Nephron (organoid): Measurements from ENCODE around the gene GTF3C1.

Source experiments
- H3K27ac Mint-ChIP-seq, 3 experiments: 2 replicates each; pipeline ENCODE4 v1.8.0; 2020; ENCODE audit warnings: mixed read lengths in 3 of 3, mild to moderate bottlenecking in 2 of 3, moderate library complexity in 1 of 3
- H3K27me3 Mint-ChIP-seq: 2 replicates; pipeline ENCODE4 v1.8.0; 2021; ENCODE audit warnings: low read depth, mild to moderate bottlenecking, moderate library complexity, mixed read lengths
- H3K36me3 Mint-ChIP-seq: 2 replicates; pipeline ENCODE4 v1.8.0; 2020; ENCODE audit warnings: low read depth, mixed read lengths
- H3K4me1 Mint-ChIP-seq: 2 replicates; pipeline ENCODE4 v1.8.0; 2020; ENCODE audit warnings: mixed read lengths
- H3K4me3 Mint-ChIP-seq, 3 experiments: 2 replicates each; pipeline ENCODE4 v1.8.0; 2020; ENCODE audit warnings: mild to moderate bottlenecking in 3 of 3, mixed read lengths in 3 of 3, moderate library complexity in 2 of 3
- H3K9me3 Mint-ChIP-seq: 2 replicates; pipeline ENCODE4 v1.8.0; 2020; ENCODE audit warnings: mixed read lengths
- CTCF ChIP-seq, 3 experiments: fragments of 200-600 bp; sonication (generic); IDR thresholded peaks; one replicate each; pipeline ENCODE4 v1.5.0; 2021; ENCODE audit warnings: antibody characterized with exemption in 3 of 3; ENCODE audit not compliant: unreplicated experiment in 3 of 3

The GTF3C1 gene

GRCh38 chr16:27538528-27538927 is 11.2 kb downstream of the GTF3C1 start:
- TF ChIP-seq CTCF (IDR thresholded peaks at IDR 0.05; ENCODE audit: unreplicated experiment in 3 of 3): no peak
- Mint-ChIP-seq H3K4me3 (no peak overlapping the region), H3K9me3 (no peaks in the 10 kb centered on the region), H3K27me3 (no peaks in the 10 kb centered on the region), H3K36me3 (peaks cover 87% of the 10 kb centered on the region), H3K4me1 (peaks cover 6% of the 10 kb centered on the region), H3K27ac (no peak overlapping the region)

GRCh38 chr16:27534256-27534655 is 15.5 kb downstream of the GTF3C1 start:
- TF ChIP-seq CTCF (IDR thresholded peaks at IDR 0.05; ENCODE audit: unreplicated experiment in 3 of 3): no peak
- no peaks in the 10 kb centered on the region for H3K9me3 Mint-ChIP-seq
- H3K36me3 Mint-ChIP-seq: peaks cover 87% of the 10 kb centered on the region
- peak overlapping the region in 1 of 3 experiments; percentile 67 for H3K27ac Mint-ChIP-seq
- peaks cover 32% of the 10 kb centered on the region for H3K4me1 Mint-ChIP-seq
- no peak overlapping the region for H3K4me3 Mint-ChIP-seq
- H3K27me3 Mint-ChIP-seq: no peaks in the 10 kb centered on the region

- Mint-ChIP-seq H3K4me1 (peaks cover 27% of the 10 kb centered on the region), H3K4me3 (no peak overlapping the region), H3K27me3 (no peaks in the 10 kb centered on the region), H3K9me3 (no peaks in the 10 kb centered on the region), H3K36me3 (peaks cover 84% of the 10 kb centered on the region), H3K27ac (peak overlapping the region; percentile 53 to 81 (median 81))
- TF ChIP-seq CTCF (IDR thresholded peaks at IDR 0.05; ENCODE audit: unreplicated experiment in 3 of 3): no peak
Measured at GRCh38 chr16:27531826-27532800, 17.6 kb downstream of the GTF3C1 start.

GRCh38 chr16:27531186-27531585 is 18.5 kb downstream of the GTF3C1 start:
- Mint-ChIP-seq H3K4me1 (peaks cover 32% of the 10 kb centered on the region), H3K9me3 (no peaks in the 10 kb centered on the region), H3K4me3 (no peak overlapping the region), H3K36me3 (peaks cover 83% of the 10 kb centered on the region), H3K27ac (no peak overlapping the region), H3K27me3 (no peaks in the 10 kb centered on the region)
- no peak for TF ChIP-seq CTCF (IDR thresholded peaks at IDR 0.05; ENCODE audit: unreplicated experiment in 3 of 3)

GRCh38 chr16:27529962-27530361 is 19.8 kb downstream of the GTF3C1 start:
- no peak for TF ChIP-seq CTCF (IDR thresholded peaks at IDR 0.05; ENCODE audit: unreplicated experiment in 3 of 3)
- H3K27me3 Mint-ChIP-seq: no peaks in the 10 kb centered on the region
- peaks cover 32% of the 10 kb centered on the region for H3K4me1 Mint-ChIP-seq
- H3K9me3 Mint-ChIP-seq: no peaks in the 10 kb centered on the region
- H3K4me3 Mint-ChIP-seq: no peak overlapping the region
- H3K27ac Mint-ChIP-seq: no peak overlapping the region
- H3K36me3 Mint-ChIP-seq: peaks cover 84% of the 10 kb centered on the region

- Mint-ChIP-seq H3K9me3 (no peaks in the 10 kb centered on the region), H3K4me1 (peaks cover 31% of the 10 kb centered on the region), H3K27me3 (no peaks in the 10 kb centered on the region), H3K36me3 (peaks cover 85% of the 10 kb centered on the region), H3K4me3 (no peak overlapping the region), H3K27ac (no peak overlapping the region)
- TF ChIP-seq CTCF (IDR thresholded peaks at IDR 0.05; ENCODE audit: unreplicated experiment in 3 of 3): no peak
Measured at GRCh38 chr16:27528294-27528693, 21.4 kb downstream of the GTF3C1 start.
